KOPT-K1 (cell line): ENCODE results near the gene ZNF469.

Experiments used
- H3K27ac ChIP-seq: fragments of 200-600 bp; sonication (generic); 2 replicates; pipeline ENCODE4 v1.5.1; 2016; ENCODE audit warnings: antibody characterized with exemption, mild to moderate bottlenecking, low read depth, low read length; ENCODE audit not compliant: poor library complexity, severe bottlenecking
- H3K36me3 ChIP-seq: fragments of 200-600 bp; sonication (generic); 2 replicates; pipeline ENCODE4 v1.5.1; 2017; ENCODE audit warnings: antibody characterized with exemption, mild to moderate bottlenecking, low read length, moderate library complexity; ENCODE audit not compliant: insufficient read depth
- H3K9me3 ChIP-seq: fragments of 200-600 bp; sonication (generic); 2 replicates; pipeline ENCODE4 v1.5.1; 2017; ENCODE audit warnings: antibody characterized with exemption, low read length, mild to moderate bottlenecking; ENCODE audit not compliant: insufficient read depth, poor library complexity, severe bottlenecking

ZNF469 gene

GRCh38 chr16:88377961-88378360, 4.8 kb upstream of the ZNF469 start:
- no peak overlapping the region for H3K27ac ChIP-seq
- peaks cover 9% of the 10 kb centered on the region for H3K9me3 ChIP-seq
- no peaks in the 10 kb centered on the region for H3K36me3 ChIP-seq

GRCh38 chr16:88378401-88378800, 4.4 kb upstream of the ZNF469 start:
- H3K36me3 ChIP-seq, result no peaks in the 10 kb centered on the region
- peaks cover 9% of the 10 kb centered on the region for H3K9me3 ChIP-seq
- no peak overlapping the region for H3K27ac ChIP-seq

- Histone ChIP-seq H3K36me3 (no peaks in the 10 kb centered on the region), H3K27ac (no peak overlapping the region)
Measured at GRCh38 chr16:88378836-88379693, 3.7 kb upstream of the ZNF469 start.

GRCh38 chr16:88379694-88380040, 3.1 kb upstream of the ZNF469 start:
- Histone ChIP-seq H3K9me3 (peaks cover 9% of the 10 kb centered on the region), H3K36me3 (no peaks in the 10 kb centered on the region), H3K27ac (no peak overlapping the region)

More at GRCh38 chr16:88378836-88379693, 3.7 kb upstream of the ZNF469 start:
- peaks cover 9% of the 10 kb centered on the region for H3K9me3 ChIP-seq

- Histone ChIP-seq H3K36me3 (no peaks in the 10 kb centered on the region), H3K9me3 (peaks cover 9% of the 10 kb centered on the region), H3K27ac (no peak overlapping the region)
Measured at GRCh38 chr16:88380099-88380498, 2.7 kb upstream of the ZNF469 start.

GRCh38 chr16:88380619-88381018, 2.1 kb upstream of the ZNF469 start:
- peaks cover 9% of the 10 kb centered on the region for H3K9me3 ChIP-seq
- H3K27ac ChIP-seq, result no peak overlapping the region
- H3K36me3 ChIP-seq, result no peaks in the 10 kb centered on the region

- Histone ChIP-seq H3K27ac (no peak overlapping the region), H3K9me3 (peaks cover 9% of the 10 kb centered on the region), H3K36me3 (no peaks in the 10 kb centered on the region)
Measured at GRCh38 chr16:88381820-88382451, 823 bp upstream of the ZNF469 start.

GRCh38 chr16:88383401-88384221, 852 bp downstream of the ZNF469 start:
- H3K9me3 ChIP-seq, result peaks cover 9% of the 10 kb centered on the region
- H3K27ac ChIP-seq, result no peak overlapping the region
- H3K36me3 ChIP-seq, result no peaks in the 10 kb centered on the region

GRCh38 chr16:88384222-88385111, 1.7 kb downstream of the ZNF469 start:
- Histone ChIP-seq H3K9me3 (peaks cover 9% of the 10 kb centered on the region), H3K36me3 (no peaks in the 10 kb centered on the region), H3K27ac (no peak overlapping the region)

GRCh38 chr16:88385112-88385594, 2.4 kb downstream of the ZNF469 start:
- Histone ChIP-seq H3K27ac (no peak overlapping the region), H3K9me3 (peaks cover 8% of the 10 kb centered on the region), H3K36me3 (no peaks in the 10 kb centered on the region)

GRCh38 chr16:88385831-88386815, 3.4 kb downstream of the ZNF469 start:
- Histone ChIP-seq H3K27ac (no peak overlapping the region), H3K9me3 (no peaks in the 10 kb centered on the region), H3K36me3 (no peaks in the 10 kb centered on the region)

- no peak overlapping the region for H3K27ac ChIP-seq
- no peaks in the 10 kb centered on the region for H3K9me3 ChIP-seq
- no peaks in the 10 kb centered on the region for H3K36me3 ChIP-seq
Measured at GRCh38 chr16:88387180-88387765, 4.5 kb downstream of the ZNF469 start.

- H3K36me3 ChIP-seq, result no peaks in the 10 kb centered on the region
- H3K9me3 ChIP-seq, result no peaks in the 10 kb centered on the region
- H3K27ac ChIP-seq, result no peak overlapping the region
Measured at GRCh38 chr16:88387941-88388627, 5.3 kb downstream of the ZNF469 start.
